NCI-H526 (cell line): ENCODE data around the gene ATP1A2.

Source experiments
- DNase-seq, 2 experiments: peaks; one replicate each; lab custom pipeline; 2025; lab: John Stamatoyannopoulos, UW

ATP1A2 gene

DNA sequence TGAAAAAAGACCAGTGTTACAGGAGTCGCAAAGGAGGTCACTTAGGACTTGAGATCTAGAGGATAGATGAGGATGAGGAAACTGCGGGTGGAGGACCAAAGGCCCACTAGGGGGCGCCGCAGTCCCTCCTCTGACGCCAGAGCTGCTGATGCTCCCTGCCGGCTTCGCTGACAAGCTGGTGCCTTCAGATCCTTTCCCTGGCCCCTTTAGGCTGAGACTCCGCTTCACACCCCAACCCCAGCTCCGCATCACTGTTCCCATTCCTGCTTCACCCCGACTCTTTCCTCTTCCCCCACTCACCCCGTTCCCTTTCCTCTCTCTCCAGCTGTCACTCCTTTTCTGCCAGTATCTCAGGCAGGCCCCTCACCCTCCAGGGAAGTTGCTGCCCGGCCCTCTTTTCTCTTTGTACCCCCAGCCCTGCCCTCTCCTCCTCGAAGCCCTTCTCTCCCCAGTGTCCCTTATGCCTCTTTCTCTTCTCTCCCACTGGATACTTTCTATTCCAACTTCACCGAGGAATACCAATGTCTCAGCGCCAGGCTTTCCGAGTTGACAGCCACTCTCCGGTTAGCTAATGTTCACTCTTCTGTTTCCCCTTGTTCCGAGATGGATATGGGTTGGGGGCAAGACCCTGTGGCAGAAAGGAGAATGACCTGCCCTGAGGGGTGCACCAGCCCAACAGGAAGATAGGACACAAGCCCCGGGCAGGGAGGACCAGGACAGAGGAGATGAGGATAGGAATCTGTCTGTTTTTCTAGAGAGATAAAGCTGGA, 29.7 kb upstream of the ATP1A2 start:
- peak; percentile 82 to 96 for DNase-seq

DNA sequence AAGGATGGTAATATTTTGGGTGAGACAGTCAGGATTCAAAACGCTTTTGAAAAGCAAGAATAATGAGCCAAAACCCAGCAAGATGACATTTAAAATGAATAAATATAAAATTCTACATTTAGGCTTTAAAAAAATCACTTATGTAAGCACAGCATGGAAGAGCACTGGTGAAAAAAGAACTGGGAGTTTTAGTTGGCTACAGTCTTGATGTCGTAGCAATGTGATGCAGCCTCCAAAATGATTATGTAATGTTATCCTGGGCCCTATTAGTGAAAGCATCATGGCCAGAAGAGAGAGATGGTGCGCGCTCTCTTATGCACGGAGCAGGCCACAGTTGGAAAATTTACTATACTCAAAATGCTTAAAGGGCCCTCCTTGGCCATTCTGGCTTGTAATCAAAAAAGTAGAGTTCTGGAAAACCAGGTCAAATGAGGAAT, 29.1 kb upstream of the ATP1A2 start:
- DNase-seq: no peak

DNA sequence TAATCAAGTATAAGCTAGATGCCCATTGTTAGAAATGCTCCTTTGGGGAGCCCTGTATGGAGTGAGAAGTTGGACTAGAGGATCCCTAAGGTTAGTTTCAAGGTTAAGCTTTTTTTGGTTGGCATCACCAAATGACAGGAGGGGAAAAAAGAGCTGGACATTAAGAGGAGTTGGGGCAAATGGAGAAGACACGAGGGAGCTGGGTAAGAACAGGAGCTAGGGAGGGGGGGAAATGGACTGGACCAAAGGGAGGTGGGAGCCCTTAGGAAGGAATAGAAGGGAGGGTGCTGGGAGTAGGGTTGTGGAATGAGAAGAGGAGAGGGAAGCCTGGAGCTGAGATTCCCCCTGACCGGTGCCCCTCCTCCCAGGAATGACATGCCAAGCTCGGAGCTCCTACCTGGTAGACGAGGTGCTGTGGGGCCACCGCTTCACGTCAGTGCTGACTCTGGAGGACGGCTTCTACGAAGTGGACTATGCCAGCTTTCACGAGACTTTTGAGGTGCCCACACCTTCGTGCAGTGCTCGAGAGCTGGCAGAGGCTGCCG, 28.4 kb upstream of the ATP1A2 start:
- no peak for DNase-seq

DNA sequence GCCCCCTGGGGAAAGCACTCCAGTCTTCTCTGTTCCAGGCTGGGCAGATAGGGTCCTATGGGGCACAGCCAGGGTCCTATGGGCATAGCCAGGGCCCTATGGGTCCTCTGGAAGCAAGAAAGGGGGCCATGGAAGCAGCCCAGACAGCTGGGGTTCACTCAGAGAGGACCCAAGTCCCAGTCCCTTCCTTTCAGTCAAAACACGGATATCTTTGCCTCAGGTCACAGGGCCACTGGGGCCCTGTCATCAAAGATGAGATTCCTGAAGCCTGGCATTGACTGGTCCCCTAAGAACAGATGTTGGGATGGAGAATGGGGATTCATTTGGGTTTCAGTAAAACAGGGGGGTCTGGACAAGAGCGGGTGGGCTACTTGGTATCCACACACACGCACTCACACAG, 25.7 kb upstream of the ATP1A2 start:
- no peak for DNase-seq

DNA sequence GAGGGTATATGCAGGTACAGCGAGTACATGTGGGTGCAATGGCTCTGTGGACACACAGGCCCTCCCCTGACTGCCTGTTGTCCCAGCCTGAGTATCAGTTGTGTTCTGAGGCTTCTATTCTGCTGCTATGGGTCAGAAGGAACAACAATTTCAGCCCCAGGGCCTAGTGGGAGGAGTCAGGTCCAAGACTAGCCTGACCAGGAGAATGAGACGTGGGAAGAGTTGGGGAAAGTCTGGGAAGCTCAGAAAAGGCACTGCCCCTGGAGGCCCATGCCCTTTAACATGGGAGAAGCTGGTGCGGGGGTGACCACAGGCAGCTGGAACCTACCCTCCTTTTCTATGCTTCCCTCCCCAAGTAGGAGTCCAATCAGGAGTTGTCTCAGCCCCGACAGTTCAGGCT, 24.8 kb upstream of the ATP1A2 start:
- DNase-seq: no peak

DNA sequence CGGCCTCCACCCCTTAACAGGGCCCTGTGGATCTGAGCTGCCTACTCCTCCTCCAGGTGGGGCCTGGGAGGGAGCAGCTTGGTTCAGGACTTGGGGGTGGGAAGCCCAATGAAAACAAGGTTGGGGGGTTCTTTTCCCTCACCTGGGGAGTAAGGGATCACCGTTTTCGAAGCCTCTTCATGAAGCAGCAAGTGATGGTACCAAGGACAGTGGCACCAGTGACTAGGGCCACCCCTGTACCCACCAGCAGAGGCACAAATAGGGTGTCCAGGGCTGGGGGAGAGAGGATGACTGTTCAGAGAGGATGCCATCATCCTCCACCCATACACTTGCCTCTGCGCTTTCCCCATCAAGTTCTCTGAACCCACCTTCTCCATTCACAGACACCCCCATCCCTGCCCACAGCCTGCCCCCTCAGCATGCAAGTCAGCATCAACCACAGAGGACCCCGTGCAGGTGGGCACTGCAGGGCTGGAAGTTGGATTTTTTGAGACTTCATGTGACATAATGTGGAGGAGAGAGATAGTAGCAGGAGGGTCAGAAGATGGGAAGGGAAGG, 23.8 kb upstream of the ATP1A2 start:
- no peak for DNase-seq

DNA sequence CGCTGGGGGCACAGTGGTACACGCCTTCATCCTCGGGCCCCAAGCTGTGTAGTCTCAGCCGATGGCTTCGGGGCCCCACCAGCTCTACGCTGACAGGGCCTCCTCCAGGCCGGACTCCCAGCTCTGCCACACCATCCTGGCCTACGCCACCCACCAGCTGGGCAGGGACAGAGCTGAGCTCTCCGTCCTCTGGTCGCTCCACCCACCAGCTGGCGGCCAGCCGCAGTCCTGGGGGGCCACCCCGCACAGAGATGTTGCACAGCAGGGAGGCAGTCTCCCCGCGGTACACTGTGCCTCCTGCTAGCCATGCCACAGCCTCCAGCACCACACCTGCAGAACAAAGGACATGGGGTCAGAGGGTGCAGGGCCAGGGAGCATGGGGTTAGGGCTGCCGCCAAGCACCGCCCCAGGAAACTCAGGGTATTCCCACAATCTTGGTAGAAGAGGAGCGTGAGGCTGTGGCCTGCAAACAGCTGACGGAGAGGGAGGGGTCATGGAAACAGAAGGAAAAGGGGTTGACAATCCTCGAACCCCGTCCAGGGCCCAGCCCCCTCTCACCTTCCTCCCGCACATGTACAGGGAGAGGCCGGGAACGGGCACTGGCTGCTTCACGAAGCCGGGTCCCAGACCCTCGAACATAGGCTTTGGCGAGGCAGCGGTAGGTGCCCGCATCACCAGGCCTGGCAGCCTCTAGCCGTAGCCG, 23.0 kb upstream of the ATP1A2 start:
- DNase-seq: no peak

DNA sequence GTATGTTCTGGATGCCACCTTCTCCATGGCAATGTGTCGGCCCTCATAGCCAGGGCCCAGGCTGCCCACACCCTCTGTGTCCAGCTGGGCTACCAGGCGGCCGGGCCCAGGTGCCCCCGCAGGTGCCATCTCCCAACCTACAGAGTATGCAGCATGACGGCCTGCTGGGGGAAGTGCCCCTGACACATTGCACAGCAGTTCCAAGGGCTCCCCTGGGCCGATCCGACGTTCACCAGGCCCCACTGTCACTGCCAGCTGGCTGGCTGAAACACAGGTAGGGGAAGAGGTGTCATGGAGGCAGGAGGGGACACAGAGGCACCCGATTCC, 22.5 kb upstream of the ATP1A2 start:
- DNase-seq: no peak

DNA sequence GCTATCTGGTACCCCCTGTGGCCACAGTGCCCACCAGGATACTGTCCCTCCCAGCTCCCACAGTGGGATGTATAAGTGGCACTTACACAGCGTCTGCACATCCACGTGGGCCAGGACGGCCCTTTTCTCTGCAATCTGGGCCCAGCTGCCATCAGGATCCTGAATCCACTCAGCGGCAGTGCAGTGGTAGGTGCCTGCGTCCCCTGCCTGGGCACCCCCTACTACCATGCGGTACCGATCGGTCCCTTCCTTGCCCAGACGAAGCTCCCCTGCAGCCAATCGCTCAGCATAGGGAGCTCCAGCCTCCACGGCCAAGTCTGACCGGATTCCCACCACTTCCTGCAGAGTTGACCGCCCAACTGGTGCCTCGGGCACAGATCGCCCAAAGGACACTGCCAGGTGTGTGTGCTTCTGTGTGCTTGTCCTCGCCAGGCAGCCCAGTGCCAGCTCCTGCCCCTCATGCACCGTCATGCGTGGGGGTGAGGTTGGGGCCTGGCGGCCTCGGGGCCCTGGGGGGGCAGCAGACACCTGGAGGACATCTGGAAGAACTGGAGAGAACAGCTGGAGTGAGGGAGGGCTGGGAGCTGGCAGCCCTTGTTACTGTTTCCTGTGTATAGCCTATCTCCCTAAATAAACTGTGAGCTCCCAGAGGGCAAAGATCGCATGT, 21.8 kb upstream of the ATP1A2 start:
- peak in 1 of 2 experiments; percentile 37 for DNase-seq

DNA sequence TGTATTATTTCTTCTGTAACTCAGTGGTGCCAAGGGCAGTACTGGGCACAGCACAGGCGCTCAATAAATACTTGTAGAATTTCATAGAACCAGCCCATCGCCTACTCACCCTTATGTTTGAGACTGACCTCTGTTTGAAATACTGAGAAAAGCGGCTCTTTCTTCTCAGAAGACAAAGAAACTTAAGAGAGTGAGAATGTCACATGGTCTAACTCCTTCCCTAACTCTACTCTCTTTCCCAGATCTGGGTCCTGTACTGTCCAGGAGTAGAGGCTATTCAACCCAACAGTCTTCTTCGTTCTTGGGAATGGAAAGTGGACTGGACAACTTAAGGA, 21.3 kb upstream of the ATP1A2 start:
- no peak for DNase-seq

DNA sequence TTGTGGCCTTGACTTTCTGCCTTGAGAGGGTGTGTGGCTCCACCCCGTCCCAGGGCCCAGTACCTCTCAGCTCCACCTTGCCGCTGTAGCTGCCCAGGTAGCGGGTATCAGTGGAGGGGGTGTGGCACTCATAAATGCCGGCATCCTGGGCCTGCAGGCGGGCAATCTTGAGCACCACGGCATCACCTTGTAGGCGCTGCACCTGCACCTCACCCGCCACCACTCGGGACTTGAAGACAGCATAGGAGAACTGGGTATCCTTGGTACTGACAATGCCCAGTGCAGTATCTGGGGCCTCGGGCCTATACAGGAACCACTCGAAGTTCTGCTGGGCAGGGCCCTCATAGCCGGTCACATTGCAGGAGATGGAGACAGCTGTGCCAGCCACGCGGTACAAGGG, 20.8 kb upstream of the ATP1A2 start:
- no peak for DNase-seq

DNA sequence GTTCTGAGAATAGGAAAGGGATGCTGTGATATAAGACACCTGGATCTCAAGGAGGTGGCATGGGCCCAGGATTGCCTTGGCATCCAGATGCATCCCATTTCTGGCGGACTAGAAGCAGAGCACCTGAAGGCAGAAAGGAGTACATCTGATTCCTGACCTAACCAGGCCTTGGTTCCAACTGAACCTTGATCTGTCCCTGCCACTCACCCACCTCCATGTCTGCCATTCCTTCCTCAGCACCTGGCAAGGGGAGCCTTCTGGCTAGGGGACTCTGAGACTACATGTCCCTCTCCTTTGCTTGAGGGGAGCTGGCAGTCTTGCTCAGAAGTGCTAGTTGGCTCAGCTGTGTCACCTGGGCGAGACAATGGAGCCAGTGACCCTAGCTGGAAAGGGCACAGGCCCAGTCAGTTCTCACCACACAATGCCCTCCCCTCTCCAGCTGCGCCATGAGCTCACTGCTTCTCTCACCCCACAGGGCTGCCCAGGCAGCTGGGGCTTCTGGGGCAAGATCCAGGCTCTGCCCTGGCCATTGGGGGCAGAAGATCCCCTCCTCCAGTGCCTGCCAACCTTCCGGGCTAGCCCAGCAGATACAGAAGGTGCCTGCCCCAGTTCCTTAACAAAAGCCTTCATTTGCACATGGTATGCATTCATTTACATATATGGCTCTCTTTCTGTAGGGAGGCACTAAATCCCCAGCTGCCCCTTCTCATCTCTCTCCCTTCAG, 20.0 kb upstream of the ATP1A2 start:
- DNase-seq: peak; percentile 75 to 89

DNA sequence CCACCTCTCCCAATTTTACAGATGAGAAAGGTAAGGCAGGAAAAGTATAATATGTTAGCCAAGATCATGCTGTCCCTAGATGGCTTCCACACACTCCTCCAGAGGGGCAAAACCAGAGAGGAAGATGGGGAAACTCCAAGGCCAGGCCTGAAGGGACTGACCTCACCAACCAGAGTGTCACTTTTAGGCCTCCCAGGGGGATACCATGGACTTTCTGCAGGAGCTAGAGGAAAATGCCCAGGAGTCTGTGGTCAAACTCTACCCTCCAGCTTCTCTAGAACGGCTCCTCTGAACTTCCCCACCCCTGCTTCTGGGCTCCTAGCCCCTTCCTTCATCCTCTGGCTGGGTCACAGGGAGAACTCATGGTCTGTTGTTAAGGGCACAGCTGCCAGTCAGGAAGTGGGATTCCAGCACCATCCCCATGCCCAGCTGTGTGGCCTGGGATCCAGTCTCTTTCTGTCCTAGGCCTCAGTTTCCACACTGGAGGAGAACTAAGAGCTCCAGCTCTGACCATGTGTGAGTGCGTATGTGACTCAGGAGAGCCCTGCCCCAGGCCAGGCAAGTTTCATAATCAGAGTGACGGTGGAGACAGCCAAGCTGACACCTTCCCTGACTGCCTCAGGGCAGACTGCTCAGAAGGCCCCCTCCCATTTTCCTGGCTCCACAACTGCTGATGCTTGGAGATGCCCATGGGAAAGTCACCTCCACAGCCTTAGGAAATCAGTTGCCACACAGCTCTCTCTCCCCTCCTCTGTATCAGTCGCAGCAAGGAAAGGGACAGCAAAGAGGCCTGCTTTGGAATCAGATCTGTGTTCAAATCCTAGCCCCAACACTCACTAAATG, 19.1 kb upstream of the ATP1A2 start:
- peak in 1 of 2 experiments; percentile 24 for DNase-seq

DNA sequence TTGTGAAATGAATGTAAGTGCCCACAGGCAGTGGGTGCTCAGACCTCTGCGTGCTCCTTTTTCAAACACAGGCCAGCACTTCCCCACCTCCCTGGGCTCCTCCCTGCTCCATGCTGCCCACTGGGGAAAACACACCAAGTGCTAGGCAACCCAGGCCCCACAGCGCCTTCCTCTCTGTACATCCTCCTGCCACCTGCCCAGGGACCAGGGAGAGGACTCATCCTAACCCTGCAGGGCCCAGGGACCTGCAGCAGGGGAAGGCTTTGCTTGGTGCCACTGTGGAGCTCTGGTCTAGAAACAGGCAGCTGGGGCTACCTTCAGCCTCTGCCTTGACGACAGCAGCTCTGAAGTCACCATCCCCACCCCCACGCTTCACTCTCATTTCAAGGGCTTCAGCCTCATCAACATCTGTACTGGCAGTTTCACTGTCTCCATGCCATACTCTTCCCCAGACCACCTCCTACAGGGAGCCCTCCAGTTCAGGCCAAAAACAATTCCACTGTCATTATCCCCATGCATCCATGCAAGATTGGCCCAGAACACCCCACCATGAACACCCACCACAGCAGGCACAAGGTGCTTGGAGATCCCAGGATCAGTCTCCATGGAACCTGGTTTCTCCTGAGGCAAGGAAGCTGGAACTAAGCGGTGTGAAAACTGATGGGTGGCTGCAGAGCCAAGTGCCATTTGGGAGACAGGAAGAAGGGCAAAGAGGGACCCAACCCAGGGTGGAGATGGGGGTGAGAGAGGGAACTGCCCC, 18.2 kb upstream of the ATP1A2 start:
- DNase-seq: peak in 1 of 2 experiments; percentile 57

DNA sequence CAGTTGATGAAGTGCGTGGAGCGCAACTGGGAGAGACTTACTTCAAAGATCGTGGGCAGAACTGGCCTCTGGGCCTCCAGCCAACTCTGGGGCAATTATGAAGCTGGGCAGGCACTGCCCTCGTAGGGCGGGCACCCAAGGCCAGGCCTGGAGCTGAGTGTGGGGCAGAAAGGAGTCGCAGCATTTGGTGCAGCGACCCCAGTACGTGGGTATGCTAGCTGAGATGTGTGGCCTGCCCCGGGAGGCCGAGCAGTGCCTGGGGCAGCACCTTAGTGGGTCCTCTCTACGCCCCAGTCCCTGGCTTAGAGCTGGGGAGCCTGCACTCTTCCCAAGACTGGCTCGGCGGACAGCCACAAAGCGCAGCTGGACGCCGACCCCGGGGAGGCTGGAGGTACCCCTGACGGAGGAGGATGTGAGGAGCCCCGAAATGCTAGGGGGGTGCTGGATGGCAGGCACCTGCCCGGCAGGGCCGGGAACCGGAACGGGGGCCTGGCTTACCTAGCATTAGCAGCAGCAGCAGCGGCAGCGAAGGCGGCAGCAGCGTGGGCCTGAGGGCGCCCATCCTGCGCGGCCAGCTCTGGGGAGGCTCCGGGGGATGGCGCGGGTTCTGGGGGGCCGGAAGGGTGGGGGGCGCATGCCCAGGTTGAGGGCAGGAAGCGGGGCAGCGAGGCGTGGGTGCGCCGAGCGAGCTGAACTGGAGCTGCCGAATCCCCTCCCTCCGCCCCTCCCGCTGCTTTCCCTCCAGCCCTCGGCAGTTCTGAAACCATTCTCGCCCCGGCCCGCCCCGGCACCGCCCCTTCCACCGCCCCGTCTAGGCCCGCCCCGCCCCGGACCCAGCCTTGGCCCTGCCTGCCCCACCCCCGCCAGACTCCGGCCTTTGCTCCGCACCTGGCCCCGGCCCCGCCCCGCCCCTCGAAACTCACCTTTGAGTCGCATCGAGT, 17.4 kb upstream of the ATP1A2 start, which contains the start of gene IGSF8:
IGSF8 (minus strand) TSS at position 709 of the 941 bp plus-strand sequence; CDS start at position 562, 147 bp downstream.
- peak; percentile 90 to 100 for DNase-seq

DNA sequence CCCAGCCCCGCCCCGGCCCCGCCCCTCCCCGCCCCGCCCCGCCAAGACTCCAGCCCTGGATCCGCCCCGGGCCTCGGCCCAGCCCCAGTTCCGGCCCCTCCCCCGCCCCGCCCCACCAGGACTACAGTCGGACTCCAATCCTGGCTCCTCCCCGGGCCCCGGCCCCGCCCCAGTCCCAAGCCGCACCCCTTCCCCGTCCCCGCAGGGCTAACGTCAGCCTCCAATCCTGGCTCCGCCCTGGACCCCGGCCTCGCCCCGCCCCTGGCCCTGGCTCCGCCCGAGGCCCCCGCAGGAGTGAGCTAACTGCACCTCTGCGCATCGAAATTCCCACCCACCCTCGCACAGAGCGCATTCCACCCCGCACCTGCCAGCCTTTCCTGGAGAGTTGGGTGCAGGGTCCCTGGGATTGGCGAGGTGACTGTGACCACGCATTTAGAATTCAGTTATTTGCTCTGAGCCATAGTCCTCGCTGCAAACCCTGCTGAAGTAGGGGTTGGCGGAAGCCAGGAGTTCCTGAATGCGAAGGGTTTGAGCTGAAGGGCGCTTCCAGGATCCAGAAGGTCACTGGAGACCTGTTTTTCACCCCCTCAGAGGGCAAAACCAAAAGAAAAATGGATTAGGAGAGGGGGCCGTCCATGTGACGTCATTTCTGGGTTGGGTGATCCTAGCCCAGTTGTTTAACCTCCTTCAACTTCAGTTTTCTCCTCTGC, 16.6 kb upstream of the ATP1A2 start:
- DNase-seq: peak; percentile 92 to 100

DNA sequence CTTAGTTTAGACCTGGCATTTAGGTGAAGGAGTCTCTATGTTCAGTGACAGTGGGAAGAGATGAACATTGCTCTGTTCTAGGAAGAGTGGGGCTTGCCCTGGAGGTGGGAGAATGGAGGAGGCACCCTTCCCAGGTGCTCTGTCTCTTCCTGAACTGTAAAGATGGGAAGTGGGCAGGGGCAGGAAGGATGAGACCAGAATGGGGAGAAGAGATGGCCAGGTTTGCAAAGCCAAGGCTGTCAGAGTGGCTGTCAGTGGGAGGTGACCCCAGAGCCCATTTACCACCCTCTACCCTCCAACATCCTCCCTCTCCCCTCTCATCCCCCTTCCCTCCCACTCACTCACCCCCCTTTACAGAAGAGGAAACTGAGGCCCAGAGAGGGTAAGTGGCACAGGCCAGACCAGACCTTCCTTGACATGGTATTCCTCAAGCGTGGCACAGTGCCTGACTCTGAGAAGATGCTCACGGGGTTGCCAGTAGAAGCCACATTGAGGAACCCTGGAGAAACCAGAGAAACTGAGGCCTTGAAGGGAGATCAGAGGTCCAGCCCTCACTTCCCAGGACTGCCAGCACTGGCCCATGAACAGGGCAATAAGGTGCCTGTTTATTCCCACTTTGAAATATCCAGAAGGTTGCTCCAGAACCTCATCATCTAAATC, 15.7 kb upstream of the ATP1A2 start:
- DNase-seq: no peak
